Vagina (tissue), 2 donors: ENCODE data around the gene ARMC9. TPM values are rescaled to one million over a fixed set of nuclear protein-coding genes. Genes with fewer than 3 reads are reported as not detected.

ENCODE experiments used
- DNase-seq, 2 donors: peaks; one replicate each; pipeline ENCODE4 v3.0.0-alpha.2; 2017; ENCODE audit errors: extremely low spot score in 2 of 2
- H3K27ac ChIP-seq: fragments of 200-600 bp; sonication (generic); one replicate; pipeline ENCODE4 v1.5.1; 2019
- H3K27me3 ChIP-seq: fragments of 200-600 bp; sonication (generic); one replicate; pipeline ENCODE4 v1.5.1; 2019
- H3K36me3 ChIP-seq, 2 donors: fragments of 200-600 bp; sonication (generic); one replicate each; pipeline ENCODE4 v1.5.1; 2017 to 2019
- H3K4me1 ChIP-seq: fragments of 200-600 bp; sonication (generic); one replicate; pipeline ENCODE4 v1.5.1; 2019
- H3K4me3 ChIP-seq, 2 donors: fragments of 200-600 bp; sonication (generic); 1 replicate in 1 of 2; 2 replicates in 1 of 2; pipeline ENCODE4 v1.5.1; 2016 to 2019
- H3K9me3 ChIP-seq: fragments of 200-600 bp; sonication (generic); one replicate; pipeline ENCODE4 v1.5.1; 2019
- CTCF ChIP-seq, 3 experiments: fragments of 450-650 bp in 2 of 3; fragments of 200-600 bp in 1 of 3; sonication (generic) in 1 of 3; IDR thresholded peaks; one replicate each; pipeline ENCODE4 v1.5.1; 2017 to 2019; ENCODE audit warnings: antibody characterized with exemption in 3 of 3, mild to moderate bottlenecking in 2 of 3, moderate library complexity in 2 of 3
- POLR2A ChIP-seq, 2 donors: fragments of 450-650 bp; IDR thresholded peaks; one replicate each; pipeline ENCODE4 v1.6.1; 2017; ENCODE audit warnings: antibody characterized with exemption in 2 of 2, mild to moderate bottlenecking in 2 of 2, moderate library complexity in 2 of 2
- POLR2AphosphoS5 ChIP-seq, 2 donors: sonication (generic); formaldehyde crosslinking; IDR thresholded peaks; one replicate each; pipeline ENCODE4 v1.9.0; 2017; ENCODE audit warnings: antibody characterized with exemption in 2 of 2, mild to moderate bottlenecking in 2 of 2, low read depth in 1 of 2; ENCODE audit not compliant: insufficient read depth in 1 of 2
- intact Hi-C: fragments of 100-400 bp; cut with DNase I; formaldehyde crosslinking; loops from one replicate; pipeline ENCODE4 v1.15.1; 2023
- total RNA-seq: library from RNA; depleted of rRNA; stranded (reverse); fragments of >200 nt; gene quantifications from one replicate; pipeline ENCODE4 v1.2.3, GENCODE V29; 2016

The ARMC9 gene
- total RNA-seq, 1 donor from 2014 or later: 16.0 TPM

GRCh38 chr2:231383416-231384108, 185.1 kb downstream of the ARMC9 start:
- H3K9me3 ChIP-seq: no peaks in the 10 kb centered on the region
- no peak overlapping the region for H3K27ac ChIP-seq
- H3K36me3 ChIP-seq: no peaks in the 10 kb centered on the region
- TF ChIP-seq POLR2A (IDR thresholded peaks at IDR 0.05) (no peak), CTCF (IDR thresholded peaks at IDR 0.05) (no peak), POLR2AphosphoS5 (IDR thresholded peaks at IDR 0.05; ENCODE audit: insufficient read depth in 1 of 2, low read depth in 1 of 2) (no peak)
- DNase-seq: no peak
- H3K4me3 ChIP-seq: no peak overlapping the region
- intact Hi-C loops: no loop called here
- H3K4me1 ChIP-seq: peaks cover 6% of the 10 kb centered on the region
- H3K27me3 ChIP-seq: no peaks in the 10 kb centered on the region

GRCh38 chr2:231384109-231384435, 185.6 kb downstream of the ARMC9 start:
- intact Hi-C loops: no loop called here
- Histone ChIP-seq H3K36me3 (no peaks in the 10 kb centered on the region), H3K9me3 (no peaks in the 10 kb centered on the region), H3K4me1 (peaks cover 7% of the 10 kb centered on the region), H3K27ac (no peak overlapping the region), H3K27me3 (no peaks in the 10 kb centered on the region), H3K4me3 (no peak overlapping the region)
- DNase-seq: no peak
- TF ChIP-seq POLR2A (IDR thresholded peaks at IDR 0.05): no peak
- no peak for TF ChIP-seq CTCF (IDR thresholded peaks at IDR 0.05)
- TF ChIP-seq POLR2AphosphoS5 (IDR thresholded peaks at IDR 0.05; ENCODE audit: insufficient read depth in 1 of 2, low read depth in 1 of 2): no peak

- Histone ChIP-seq H3K27me3 (no peaks in the 10 kb centered on the region), H3K4me3 (no peak overlapping the region), H3K27ac (no peak overlapping the region), H3K9me3 (no peaks in the 10 kb centered on the region), H3K36me3 (no peaks in the 10 kb centered on the region), H3K4me1 (peaks cover 7% of the 10 kb centered on the region)
- TF ChIP-seq CTCF (IDR thresholded peaks at IDR 0.05): no peak
- no peak for TF ChIP-seq POLR2A (IDR thresholded peaks at IDR 0.05)
- no peak for TF ChIP-seq POLR2AphosphoS5 (IDR thresholded peaks at IDR 0.05; ENCODE audit: insufficient read depth in 1 of 2, low read depth in 1 of 2)
- intact Hi-C loops: no loop called here
- no peak for DNase-seq
Observed at GRCh38 chr2:231384970-231385369, 186.5 kb downstream of the ARMC9 start.

- intact Hi-C loops: no loop called here
- TF ChIP-seq CTCF (IDR thresholded peaks at IDR 0.05) (no peak), POLR2AphosphoS5 (IDR thresholded peaks at IDR 0.05; ENCODE audit: insufficient read depth in 1 of 2, low read depth in 1 of 2) (no peak), POLR2A (IDR thresholded peaks at IDR 0.05) (no peak)
- no peaks in the 10 kb centered on the region for H3K36me3 ChIP-seq
- no peaks in the 10 kb centered on the region for H3K27me3 ChIP-seq
- no peak overlapping the region for H3K4me3 ChIP-seq
- no peak overlapping the region for H3K27ac ChIP-seq
- peaks cover 7% of the 10 kb centered on the region for H3K4me1 ChIP-seq
- no peaks in the 10 kb centered on the region for H3K9me3 ChIP-seq
- DNase-seq: no peak
Observed at GRCh38 chr2:231385429-231385828, 187.0 kb downstream of the ARMC9 start.

- Histone ChIP-seq H3K27me3 (no peaks in the 10 kb centered on the region), H3K36me3 (no peaks in the 10 kb centered on the region), H3K9me3 (no peaks in the 10 kb centered on the region), H3K4me1 (peaks cover 7% of the 10 kb centered on the region), H3K4me3 (no peak overlapping the region), H3K27ac (no peak overlapping the region)
- DNase-seq: no peak
- TF ChIP-seq POLR2A (IDR thresholded peaks at IDR 0.05) (no peak), POLR2AphosphoS5 (IDR thresholded peaks at IDR 0.05; ENCODE audit: insufficient read depth in 1 of 2, low read depth in 1 of 2) (no peak), CTCF (IDR thresholded peaks at IDR 0.05) (no peak)
- intact Hi-C loops: no loop called here
Observed at GRCh38 chr2:231386446-231386845, 188.0 kb downstream of the ARMC9 start.
